Prostate gland (tissue), 2 donors: ENCODE data around the gene CDK14. TPM values are rescaled to one million over a fixed set of nuclear protein-coding genes. Genes with fewer than 3 reads are reported as not detected.

Source experiments
- DNase-seq: peaks from one replicate; pipeline ENCODE4 v3.0.0-alpha.2; 2019; ENCODE audit warnings: low spot score
- H3K27ac ChIP-seq, 2 donors: fragments of 200-600 bp; sonication (generic); 2 replicates each; pipeline ENCODE4 v1.5.1; 2017 to 2019
- H3K27me3 ChIP-seq: fragments of 200-600 bp; sonication (generic); replicated peaks from 2 replicates; pipeline ENCODE4 v1.5.1; 2019; ENCODE audit not compliant: insufficient read depth
- H3K36me3 ChIP-seq, 2 donors: fragments of 200-600 bp; sonication (generic); 1 replicate in 1 of 2; 2 replicates in 1 of 2; pipeline versions ENCODE4 v1.5.1 to v1.8.1; 2017 to 2019
- H3K4me1 ChIP-seq: fragments of 200-600 bp; sonication (generic); replicated peaks from 2 replicates; pipeline ENCODE4 v1.5.1; 2019
- H3K4me3 ChIP-seq, 2 donors: fragments of 200-600 bp; sonication (generic); 2 replicates each; pipeline ENCODE4 v1.5.1; 2017 to 2019
- H3K9me3 ChIP-seq: fragments of 200-600 bp; sonication (generic); 2 replicates; pipeline ENCODE4 v1.5.1; 2017
- CTCF ChIP-seq, 4 experiments: fragments of 200-600 bp in 2 of 4; fragments of 450-650 bp in 2 of 4; sonication (generic) in 2 of 4; IDR thresholded peaks; 1 replicate in 3 of 4; 2 replicates in 1 of 4; pipeline ENCODE4 v1.5.1; 2016 to 2019; ENCODE audit warnings: antibody characterized with exemption in 4 of 4, mild to moderate bottlenecking in 2 of 4, moderate library complexity in 2 of 4
- POLR2A ChIP-seq: fragments of 450-650 bp; IDR thresholded peaks from one replicate; pipeline ENCODE4 v1.6.1; 2016; ENCODE audit warnings: antibody characterized with exemption, mild to moderate bottlenecking
- POLR2AphosphoS5 ChIP-seq: sonication (generic); formaldehyde crosslinking; IDR thresholded peaks from one replicate; pipeline ENCODE4 v1.6.1; 2017; ENCODE audit warnings: antibody characterized with exemption
- WGBS: methylation state at CpG from one replicate; pipeline ENCODE4 v1.1.5; 2018; 5-methylcytosine and 5-hydroxymethylcytosine counted together
- intact Hi-C: fragments of 100-400 bp; cut with DNase I; formaldehyde crosslinking; loops from one replicate; pipeline ENCODE4 v1.14.2; 2022
- total RNA-seq, 2 donors: library from RNA; depleted of rRNA; stranded (reverse); fragments of >200 nt; gene quantifications; one replicate each; pipeline ENCODE4 v1.1.0, GENCODE V29; 2016

Gene CDK14
- total RNA-seq, 2 donors from 2014 or later: 13.7 to 20.7 TPM

- H3K4me1 ChIP-seq: no peaks in the 10 kb centered on the region
- H3K27me3 ChIP-seq: no peaks in the 10 kb centered on the region
- TF ChIP-seq POLR2A (no peak), POLR2AphosphoS5 (no peak), CTCF (IDR thresholded peaks at IDR 0.05) (no peak)
- no peak overlapping the region for H3K27ac ChIP-seq
- H3K36me3 ChIP-seq: no peaks in the 10 kb centered on the region
- intact Hi-C loops: no loop called here
- H3K9me3 ChIP-seq: no peaks in the 10 kb centered on the region
- WGBS: 55% methylated on average over 2 of the region's 2 CpGs
- DNase-seq: no peak
- no peak overlapping the region for H3K4me3 ChIP-seq
These were observed 261.5 kb downstream of the CDK14 start for GRCh38 chr7:90857603-90858002.

GRCh38 chr7:90858546-90858945 lies 262.4 kb downstream of the CDK14 start:
- no peaks in the 10 kb centered on the region for H3K27me3 ChIP-seq
- no peak overlapping the region for H3K27ac ChIP-seq
- H3K4me3 ChIP-seq: no peak overlapping the region
- intact Hi-C loops: no loop called here
- TF ChIP-seq CTCF (IDR thresholded peaks at IDR 0.05): no peak
- no peak for TF ChIP-seq POLR2AphosphoS5
- TF ChIP-seq POLR2A: no peak
- no peaks in the 10 kb centered on the region for H3K9me3 ChIP-seq
- no peaks in the 10 kb centered on the region for H3K4me1 ChIP-seq
- no peaks in the 10 kb centered on the region for H3K36me3 ChIP-seq
- WGBS: 59% methylated on average over 2 of the region's 2 CpGs
- no peak for DNase-seq

GRCh38 chr7:90859521-90859920 lies 263.4 kb downstream of the CDK14 start:
- Histone ChIP-seq H3K27me3 (no peaks in the 10 kb centered on the region), H3K4me3 (no peak overlapping the region), H3K4me1 (no peaks in the 10 kb centered on the region), H3K9me3 (no peaks in the 10 kb centered on the region), H3K27ac (no peak overlapping the region), H3K36me3 (no peaks in the 10 kb centered on the region)
- TF ChIP-seq POLR2AphosphoS5 (no peak), POLR2A (no peak), CTCF (IDR thresholded peaks at IDR 0.05) (no peak)
- intact Hi-C loops: no loop called here
- no peak for DNase-seq

- H3K9me3 ChIP-seq: no peaks in the 10 kb centered on the region
- no peak for TF ChIP-seq POLR2A
- TF ChIP-seq CTCF (IDR thresholded peaks at IDR 0.05): no peak
- TF ChIP-seq POLR2AphosphoS5: no peak
- H3K27ac ChIP-seq: no peak overlapping the region
- H3K4me3 ChIP-seq: no peak overlapping the region
- H3K36me3 ChIP-seq: no peaks in the 10 kb centered on the region
- H3K27me3 ChIP-seq: no peaks in the 10 kb centered on the region
- WGBS: 97% methylated on average over 1 of the region's 1 CpG
- no peak for DNase-seq
- H3K4me1 ChIP-seq: no peaks in the 10 kb centered on the region
- intact Hi-C loops: no loop called here
These were observed 268.0 kb downstream of the CDK14 start for GRCh38 chr7:90864088-90864487.

GRCh38 chr7:90869335-90869734 lies 273.2 kb downstream of the CDK14 start:
- WGBS: 100% methylated on average over 1 of the region's 1 CpG
- intact Hi-C loops: no loop called here

More at GRCh38 chr7:90869335-90869734, 273.2 kb downstream of the CDK14 start:
- H3K27me3 ChIP-seq: no peaks in the 10 kb centered on the region
- no peaks in the 10 kb centered on the region for H3K36me3 ChIP-seq
- H3K9me3 ChIP-seq: no peaks in the 10 kb centered on the region
- H3K27ac ChIP-seq: no peak overlapping the region
- no peaks in the 10 kb centered on the region for H3K4me1 ChIP-seq
- DNase-seq: no peak
- H3K4me3 ChIP-seq: no peak overlapping the region
- TF ChIP-seq CTCF (IDR thresholded peaks at IDR 0.05): no peak
- no peak for TF ChIP-seq POLR2AphosphoS5
- no peak for TF ChIP-seq POLR2A
